Measurements from ENCODE around the gene LAMB4.
A peak's percentile ranks its signal among the peaks of the same experiment; 100 is the strongest.

The LAMB4 gene

DNA sequence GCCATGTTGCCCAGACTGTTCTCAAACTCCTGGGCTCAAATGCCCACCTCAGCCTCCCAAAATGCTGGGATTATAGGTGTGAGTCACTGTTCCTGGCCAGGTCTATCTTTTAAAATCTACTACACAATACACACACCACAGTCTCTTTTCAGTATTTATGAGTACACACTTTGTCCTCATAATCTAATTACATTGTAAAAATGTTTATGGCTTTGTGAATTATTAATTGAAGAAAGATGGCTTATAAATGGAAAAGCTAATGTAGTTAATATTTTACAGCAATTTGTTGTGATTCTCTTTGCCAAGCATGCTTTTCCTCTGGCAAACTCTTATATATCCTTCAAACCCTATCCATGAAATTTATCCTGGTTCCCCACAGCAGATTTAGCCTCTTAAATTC is 22.0 kb downstream of the LAMB4 start:
- DNase-seq = no peak

GRCh38 chr7:108104324-108104723 is 25.8 kb downstream of the LAMB4 start:
- DNase-seq = no peak

- no peak for DNase-seq
Observed at GRCh38 chr7:108103558-108104298, 26.4 kb downstream of the LAMB4 start.

GRCh38 chr7:108102671-108103312 is 27.4 kb downstream of the LAMB4 start:
- no peak for DNase-seq

- DNase-seq = no peak
Observed at GRCh38 chr7:108101759-108102158, 28.4 kb downstream of the LAMB4 start.

- DNase-seq = no peak
Observed at GRCh38 chr7:108099713-108100112, 30.4 kb downstream of the LAMB4 start.

- no peak for DNase-seq
Observed at GRCh38 chr7:108097703-108098102, 32.5 kb downstream of the LAMB4 start.

GRCh38 chr7:108096996-108097395 is 33.2 kb downstream of the LAMB4 start:
- DNase-seq = no peak

DNA sequence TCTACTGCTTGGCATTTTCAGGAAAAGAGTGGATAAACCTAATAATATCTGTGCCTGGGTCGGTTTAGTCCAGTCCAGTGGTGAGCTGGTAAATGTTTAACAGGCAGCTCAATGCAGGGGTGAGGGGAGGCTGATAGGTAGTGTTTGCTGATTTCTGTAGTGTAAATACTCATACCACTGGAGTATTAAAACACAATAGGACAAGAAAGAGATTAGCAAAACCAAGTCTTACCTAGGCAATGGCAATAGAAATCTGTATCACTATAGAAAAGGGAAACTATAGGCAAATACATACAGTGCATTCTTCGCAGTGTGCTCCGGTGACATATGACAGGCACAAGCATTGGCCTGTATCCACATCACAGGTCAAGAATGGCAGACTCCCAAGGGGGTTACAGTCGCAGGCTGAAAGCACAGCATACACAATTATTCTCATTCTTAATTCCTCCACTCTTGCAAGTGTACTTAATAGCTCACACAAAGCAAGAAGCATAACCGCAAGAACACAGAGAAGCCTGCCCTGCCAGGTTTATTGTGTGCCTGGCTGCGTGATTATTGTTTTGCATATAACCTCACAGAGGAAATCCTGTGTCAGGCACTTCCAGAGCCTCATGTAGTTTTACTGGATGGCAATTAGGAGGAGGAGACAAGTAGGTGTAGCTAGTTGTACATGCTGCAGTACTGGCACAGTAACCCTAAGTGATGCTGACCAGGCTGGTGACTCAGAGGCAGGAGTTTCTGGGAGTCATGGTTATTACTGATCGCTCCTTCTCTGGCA is 35.0 kb downstream of the LAMB4 start:
- DNase-seq = peak; percentile 56

DNA sequence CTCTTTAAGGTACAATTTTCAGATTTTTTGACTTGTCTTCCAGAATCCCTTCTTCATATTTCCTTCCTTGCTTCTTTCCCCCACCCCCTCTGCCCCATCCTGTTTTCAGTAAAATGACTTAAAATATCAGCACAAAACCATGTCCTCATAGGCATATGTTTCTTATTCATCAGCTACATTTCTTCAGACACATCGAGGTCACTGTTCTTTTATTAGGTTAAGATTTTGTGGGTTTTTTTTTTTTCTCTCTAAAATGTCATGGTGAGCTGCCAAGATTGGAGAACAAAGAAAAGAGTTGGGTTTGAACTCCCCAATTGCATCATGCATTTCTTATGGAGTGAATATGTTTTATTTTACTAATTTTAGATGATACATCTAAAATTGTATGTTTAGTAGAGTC is 35.8 kb downstream of the LAMB4 start:
- DNase-seq = no peak

DNA sequence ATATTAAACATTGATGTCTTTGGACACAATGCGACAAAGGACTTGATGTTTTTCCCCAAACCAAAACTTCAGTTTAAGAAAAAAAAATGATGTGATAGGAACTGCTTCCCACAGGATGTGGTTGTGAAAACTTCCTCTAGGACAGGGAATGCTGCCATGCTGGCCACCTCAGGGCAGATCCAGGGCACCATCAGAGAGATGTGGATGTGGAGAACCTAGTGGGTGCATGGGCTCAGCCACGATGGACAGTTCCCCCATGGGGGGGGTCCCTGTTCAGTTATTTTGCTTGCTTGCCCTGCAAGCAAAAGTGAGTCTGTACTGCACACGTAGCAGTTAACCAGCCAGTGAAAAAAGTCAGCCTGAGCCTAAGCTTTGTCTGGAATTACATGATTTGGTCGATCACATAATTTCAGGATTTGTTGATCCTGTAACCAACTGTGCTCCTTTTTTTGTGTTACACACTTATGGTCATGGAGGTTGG is 36.3 kb downstream of the LAMB4 start:
- DNase-seq = no peak

- DNase-seq = no peak
Observed at GRCh38 chr7:108093341-108093740, 36.8 kb downstream of the LAMB4 start.

DNA sequence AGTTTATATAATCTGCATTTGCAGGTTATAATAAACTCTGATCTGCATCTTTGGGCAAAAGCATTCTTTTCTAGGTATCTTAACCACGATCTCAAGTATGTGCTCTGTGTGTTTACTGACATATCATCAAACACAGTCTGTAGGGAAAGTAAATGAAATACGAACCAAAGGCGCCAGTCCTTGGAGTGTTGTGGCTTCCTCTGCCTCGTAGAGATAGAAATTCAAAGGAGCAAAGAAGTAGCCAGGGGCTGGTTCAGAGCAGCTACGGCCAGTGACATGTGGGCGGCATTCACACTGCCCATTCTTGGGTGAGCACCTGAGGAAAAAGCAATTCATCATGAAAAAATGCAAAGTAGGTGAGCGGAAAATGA is 38.7 kb downstream of the LAMB4 start:
- peak; percentile 70 for DNase-seq

- DNase-seq = no peak
Observed at GRCh38 chr7:108090791-108091460, 39.2 kb downstream of the LAMB4 start.

DNA sequence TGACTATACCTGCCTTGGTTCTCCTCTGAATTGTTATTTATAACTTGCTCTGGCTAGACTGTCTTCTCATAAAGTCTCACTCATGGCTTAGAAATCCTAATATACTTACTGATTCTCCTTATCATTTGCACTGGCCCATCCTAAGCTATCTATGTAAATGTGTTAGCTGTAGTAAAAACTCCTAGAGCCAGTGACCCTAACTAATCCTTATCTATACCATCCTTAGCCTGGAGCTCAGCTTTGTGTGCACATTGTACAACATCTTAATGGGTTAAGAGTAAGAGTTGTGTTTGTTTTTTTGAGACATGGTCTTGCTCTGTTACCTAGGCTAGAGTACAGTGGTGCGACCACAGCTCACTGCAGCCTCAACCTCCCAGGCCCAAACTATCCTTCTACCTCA is 40.8 kb downstream of the LAMB4 start:
- DNase-seq = no peak

DNA sequence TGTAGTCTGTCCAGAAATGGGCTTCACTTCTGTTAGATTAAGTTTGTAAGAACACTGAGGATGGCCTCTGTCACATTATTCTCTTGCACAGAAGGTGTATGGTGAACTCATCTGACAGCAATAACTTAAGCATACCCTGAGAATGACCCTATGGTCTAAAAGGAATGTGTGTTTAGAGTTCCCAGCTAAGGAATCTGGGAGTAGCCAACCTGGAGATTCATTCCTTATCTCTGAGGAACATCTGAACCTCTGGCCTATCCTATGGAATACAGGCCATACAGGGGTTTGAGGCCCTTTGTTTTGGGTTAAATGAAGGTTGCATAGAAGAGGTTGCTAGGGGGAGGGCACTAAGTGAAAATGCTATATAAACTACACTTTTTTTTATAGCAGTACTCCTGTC is 41.4 kb downstream of the LAMB4 start:
- no peak for DNase-seq

GRCh38 chr7:108087778-108088177 is 42.4 kb downstream of the LAMB4 start:
- no peak for DNase-seq

GRCh38 chr7:108086962-108087361 is 43.2 kb downstream of the LAMB4 start:
- DNase-seq = no peak

- no peak for DNase-seq
Observed at GRCh38 chr7:108086546-108086945, 43.6 kb downstream of the LAMB4 start.

DNA sequence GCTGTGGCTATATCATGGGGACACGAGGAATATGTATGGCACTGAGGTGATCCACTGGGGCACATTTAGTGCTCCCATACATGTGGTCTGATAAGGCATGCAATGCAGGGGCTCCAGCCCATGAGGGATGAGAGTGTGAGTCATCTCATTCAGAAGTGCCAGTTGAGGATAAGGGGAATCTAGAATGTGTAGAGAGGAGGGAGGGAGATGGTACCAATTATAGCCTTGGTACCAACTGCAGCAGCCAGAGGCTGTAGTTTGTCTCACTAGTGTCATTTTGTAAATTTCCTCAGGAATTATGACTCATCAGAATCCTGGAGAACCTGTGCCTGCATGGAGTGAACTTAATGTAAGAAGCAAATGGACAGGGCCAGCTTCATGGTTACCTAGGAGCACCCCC is 46.2 kb downstream of the LAMB4 start:
- DNase-seq = no peak

- DNase-seq = no peak
Observed at GRCh38 chr7:108079648-108080591, 50.2 kb downstream of the LAMB4 start.

- no peak for DNase-seq
Observed at GRCh38 chr7:108079276-108079647, 50.9 kb downstream of the LAMB4 start.

All from NCI-H2029 (cell line).